GM23338 (cell line): Measurements from ENCODE around the gene TEX51. TPM values are rescaled to one million over a fixed set of nuclear protein-coding genes. Genes with fewer than 3 reads are reported as not detected.

Source experiments
- ATAC-seq: fragments of 200-7000 bp; cut with Tn5 transposase; 3 replicates; pipeline ENCODE4 v1.9.1; 2020
- DNase-seq: peaks from one replicate; pipeline ENCODE4 v3.0.0-alpha.2; 2015; ENCODE audit warnings: low spot score
- H2AFZ ChIP-seq: fragments of 200-600 bp; sonication (generic); 2 replicates; pipeline ENCODE4 v1.8.0; 2016; ENCODE audit warnings: antibody characterized with exemption, mild to moderate bottlenecking, moderate library complexity
- H3F3A ChIP-seq: fragments of 200-600 bp; sonication (generic); replicated peaks from 2 replicates; pipeline ENCODE4 v1.8.0; 2017; ENCODE audit warnings: antibody characterized with exemption, mixed run types, low read depth
- H3K27ac ChIP-seq: fragments of 200-600 bp; sonication (generic); 2 replicates; pipeline ENCODE4 v1.6.1; 2016; ENCODE audit warnings: low read depth
- H3K27me3 ChIP-seq: fragments of 200-600 bp; sonication (generic); 2 replicates; pipeline ENCODE4 v1.8.0; 2016; ENCODE audit warnings: mild to moderate bottlenecking, mixed run types, moderate library complexity; ENCODE audit not compliant: insufficient read depth
- H3K36me3 ChIP-seq: fragments of 200-600 bp; sonication (generic); 2 replicates; pipeline ENCODE4 v1.8.0; 2016; ENCODE audit warnings: mild to moderate bottlenecking; ENCODE audit not compliant: insufficient read depth
- H3K4me1 ChIP-seq: fragments of 200-600 bp; sonication (generic); 2 replicates; pipeline ENCODE4 v1.8.0; 2016; ENCODE audit warnings: mild to moderate bottlenecking, moderate library complexity; ENCODE audit not compliant: insufficient read depth
- H3K4me2 ChIP-seq: fragments of 200-600 bp; sonication (generic); 2 replicates; pipeline ENCODE4 v1.7.1; 2017; ENCODE audit warnings: mixed run types
- H3K4me3 ChIP-seq: fragments of 200-600 bp; sonication (generic); 2 replicates; pipeline ENCODE4 v1.6.1; 2016; ENCODE audit warnings: mixed run types
- H3K79me2 ChIP-seq: fragments of 200-600 bp; sonication (generic); replicated peaks from 2 replicates; pipeline ENCODE4 v1.8.0; 2017; ENCODE audit warnings: mild to moderate bottlenecking; ENCODE audit not compliant: insufficient read depth
- H3K9me2 ChIP-seq: fragments of 200-600 bp; sonication (generic); 2 replicates; pipeline ENCODE4 v1.8.0; 2017; ENCODE audit not compliant: insufficient read depth
- H4K20me1 ChIP-seq: fragments of 200-600 bp; sonication (generic); replicated peaks from 2 replicates; pipeline ENCODE4 v1.8.0; 2017; ENCODE audit warnings: mild to moderate bottlenecking; ENCODE audit not compliant: insufficient read depth
- H3K27ac Mint-ChIP-seq: 2 replicates; pipeline ENCODE4 v1.8.0; 2020; ENCODE audit warnings: inconsistent platforms, mild to moderate bottlenecking, moderate library complexity, mixed read lengths
- H3K27me3 Mint-ChIP-seq: 3 replicates; pipeline ENCODE4 v1.8.0; 2022; ENCODE audit warnings: low read depth, mild to moderate bottlenecking, moderate library complexity, mixed read lengths, inconsistent platforms; ENCODE audit not compliant: insufficient read depth, poor library complexity
- H3K36me3 Mint-ChIP-seq: 3 replicates; pipeline ENCODE4 v1.8.0; 2021; ENCODE audit warnings: low read depth, mild to moderate bottlenecking, inconsistent platforms, moderate library complexity, mixed read lengths
- H3K4me1 Mint-ChIP-seq: 3 replicates; pipeline ENCODE4 v1.8.0; 2020; ENCODE audit warnings: mild to moderate bottlenecking, inconsistent platforms, mixed read lengths
- H3K4me3 Mint-ChIP-seq: 3 replicates; pipeline ENCODE4 v1.8.0; 2021; ENCODE audit warnings: moderate library complexity, mild to moderate bottlenecking, inconsistent platforms, mixed read lengths
- H3K9me3 Mint-ChIP-seq: 3 replicates; pipeline ENCODE4 v1.8.0; 2020; ENCODE audit warnings: moderate library complexity, mild to moderate bottlenecking, inconsistent platforms, mixed read lengths
- CREB1 ChIP-seq: fragments of 250-450 bp; sonication (Bioruptor Pico); IDR thresholded peaks from 2 replicates; pipeline ENCODE4 v1.5.0; 2020; ENCODE audit warnings: low read depth, mild to moderate bottlenecking, moderate library complexity
- EZH2 ChIP-seq: fragments of 200-600 bp; sonication (generic); IDR thresholded peaks from one replicate; pipeline ENCODE4 v1.8.0; 2017; ENCODE audit warnings: antibody characterized with exemption, mild to moderate bottlenecking, low read depth; ENCODE audit not compliant: unreplicated experiment
- POLR2AphosphoS5 ChIP-seq: IDR thresholded peaks from 2 replicates; pipeline ENCODE4 v1.6.1; 2016; ENCODE audit warnings: antibody characterized with exemption, low read depth
- STAT1 ChIP-seq: IDR thresholded peaks from one replicate; pipeline ENCODE4 v1.6.1; 2016; ENCODE audit warnings: antibody characterized with exemption; ENCODE audit not compliant: unreplicated experiment
- ZNF114 ChIP-seq: fragments of 250-450 bp; sonication (Bioruptor Pico); IDR thresholded peaks from 2 replicates; pipeline ENCODE4 v1.5.0; 2020; ENCODE audit warnings: mild to moderate bottlenecking, moderate library complexity
- ZNF331 ChIP-seq: fragments of 250-450 bp; sonication (Bioruptor Pico); IDR thresholded peaks from 2 replicates; pipeline ENCODE4 v1.5.0; 2020; ENCODE audit warnings: low read depth, mild to moderate bottlenecking, moderate library complexity
- polyA plus RNA-seq: library from polyadenylated mRNA; unstranded; fragments of >200 nt; fragmentation: Nextera tagmentation; extraction: Ambion mirVana; gene quantifications from 2 replicates; pipeline ENCODE4 v1.2.1, GENCODE V29; 2016
- total RNA-seq: library from RNA; depleted of rRNA; stranded (reverse); fragments of >200 nt; shearing (Covaris generic); gene quantifications from 2 replicates; pipeline ENCODE4 v1.2.3, GENCODE V29; 2014
- TF ChIP-seq, protein P1 (sequence below): fragments of 250-450 bp; sonication (Bioruptor Pico); IDR thresholded peaks from 2 replicates; pipeline ENCODE4 v1.5.0; 2020; ENCODE audit warnings: mild to moderate bottlenecking, moderate library complexity
- TF ChIP-seq, protein P2 (sequence below): IDR thresholded peaks from one replicate; pipeline ENCODE4 v1.6.1; 2018; ENCODE audit warnings: antibody characterized with exemption; ENCODE audit not compliant: unreplicated experiment
- TF ChIP-seq, protein P3 (sequence below): IDR thresholded peaks from 2 replicates; pipeline ENCODE4 v1.6.1; 2016; ENCODE audit warnings: antibody characterized with exemption
- TF ChIP-seq, protein P4 (sequence below), 2 experiments: fragments of 200-600 bp in 1 of 2; sonication (generic) in 1 of 2; conservative IDR thresholded peaks; 2 replicates each; pipeline versions ENCODE4 v1.5.1 to v1.6.1; 2016 to 2017; ENCODE audit warnings: antibody characterized with exemption in 2 of 2, low read depth in 2 of 2, mild to moderate bottlenecking in 2 of 2, moderate library complexity in 1 of 2

Gene TEX51
- total and polyA plus RNA-seq, 2 experiments from 2014 or later: not detected

DNA sequence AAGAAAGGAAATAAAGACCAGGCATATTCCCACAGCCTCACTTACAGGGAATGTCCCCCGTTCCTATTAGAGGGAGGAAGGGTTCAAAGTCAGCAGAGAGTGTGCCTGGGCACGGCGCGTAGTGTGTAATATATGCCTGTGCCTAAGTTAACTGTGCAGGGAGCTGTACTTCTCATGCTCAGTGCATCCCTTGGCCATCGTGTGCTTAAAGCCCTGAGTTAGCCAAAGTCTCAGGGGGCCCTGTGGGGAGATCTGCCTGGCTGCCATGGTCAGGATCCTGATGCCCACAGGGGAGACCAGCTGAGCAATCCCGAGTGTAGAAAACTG is 48.4 kb downstream of the TEX51 start:
- Mint-ChIP-seq H3K9me3 (peaks cover 51% of the 10 kb centered on the region), H3K27me3 (peaks cover 43% of the 10 kb centered on the region), H3K4me3 (no peak overlapping the region), H3K27ac (no peak overlapping the region), H3K36me3 (peaks cover 40% of the 10 kb centered on the region), H3K4me1 (peaks cover 18% of the 10 kb centered on the region)
- TF ChIP-seq ZNF331 (CRISPR knock-in tag) (no peak), CREB1 (no peak), POLR2AphosphoS5 (no peak), EZH2 (no peak), ZNF114 (CRISPR knock-in tag) (no peak), STAT1 (no peak)
- TF ChIP-seq, protein P1, sequence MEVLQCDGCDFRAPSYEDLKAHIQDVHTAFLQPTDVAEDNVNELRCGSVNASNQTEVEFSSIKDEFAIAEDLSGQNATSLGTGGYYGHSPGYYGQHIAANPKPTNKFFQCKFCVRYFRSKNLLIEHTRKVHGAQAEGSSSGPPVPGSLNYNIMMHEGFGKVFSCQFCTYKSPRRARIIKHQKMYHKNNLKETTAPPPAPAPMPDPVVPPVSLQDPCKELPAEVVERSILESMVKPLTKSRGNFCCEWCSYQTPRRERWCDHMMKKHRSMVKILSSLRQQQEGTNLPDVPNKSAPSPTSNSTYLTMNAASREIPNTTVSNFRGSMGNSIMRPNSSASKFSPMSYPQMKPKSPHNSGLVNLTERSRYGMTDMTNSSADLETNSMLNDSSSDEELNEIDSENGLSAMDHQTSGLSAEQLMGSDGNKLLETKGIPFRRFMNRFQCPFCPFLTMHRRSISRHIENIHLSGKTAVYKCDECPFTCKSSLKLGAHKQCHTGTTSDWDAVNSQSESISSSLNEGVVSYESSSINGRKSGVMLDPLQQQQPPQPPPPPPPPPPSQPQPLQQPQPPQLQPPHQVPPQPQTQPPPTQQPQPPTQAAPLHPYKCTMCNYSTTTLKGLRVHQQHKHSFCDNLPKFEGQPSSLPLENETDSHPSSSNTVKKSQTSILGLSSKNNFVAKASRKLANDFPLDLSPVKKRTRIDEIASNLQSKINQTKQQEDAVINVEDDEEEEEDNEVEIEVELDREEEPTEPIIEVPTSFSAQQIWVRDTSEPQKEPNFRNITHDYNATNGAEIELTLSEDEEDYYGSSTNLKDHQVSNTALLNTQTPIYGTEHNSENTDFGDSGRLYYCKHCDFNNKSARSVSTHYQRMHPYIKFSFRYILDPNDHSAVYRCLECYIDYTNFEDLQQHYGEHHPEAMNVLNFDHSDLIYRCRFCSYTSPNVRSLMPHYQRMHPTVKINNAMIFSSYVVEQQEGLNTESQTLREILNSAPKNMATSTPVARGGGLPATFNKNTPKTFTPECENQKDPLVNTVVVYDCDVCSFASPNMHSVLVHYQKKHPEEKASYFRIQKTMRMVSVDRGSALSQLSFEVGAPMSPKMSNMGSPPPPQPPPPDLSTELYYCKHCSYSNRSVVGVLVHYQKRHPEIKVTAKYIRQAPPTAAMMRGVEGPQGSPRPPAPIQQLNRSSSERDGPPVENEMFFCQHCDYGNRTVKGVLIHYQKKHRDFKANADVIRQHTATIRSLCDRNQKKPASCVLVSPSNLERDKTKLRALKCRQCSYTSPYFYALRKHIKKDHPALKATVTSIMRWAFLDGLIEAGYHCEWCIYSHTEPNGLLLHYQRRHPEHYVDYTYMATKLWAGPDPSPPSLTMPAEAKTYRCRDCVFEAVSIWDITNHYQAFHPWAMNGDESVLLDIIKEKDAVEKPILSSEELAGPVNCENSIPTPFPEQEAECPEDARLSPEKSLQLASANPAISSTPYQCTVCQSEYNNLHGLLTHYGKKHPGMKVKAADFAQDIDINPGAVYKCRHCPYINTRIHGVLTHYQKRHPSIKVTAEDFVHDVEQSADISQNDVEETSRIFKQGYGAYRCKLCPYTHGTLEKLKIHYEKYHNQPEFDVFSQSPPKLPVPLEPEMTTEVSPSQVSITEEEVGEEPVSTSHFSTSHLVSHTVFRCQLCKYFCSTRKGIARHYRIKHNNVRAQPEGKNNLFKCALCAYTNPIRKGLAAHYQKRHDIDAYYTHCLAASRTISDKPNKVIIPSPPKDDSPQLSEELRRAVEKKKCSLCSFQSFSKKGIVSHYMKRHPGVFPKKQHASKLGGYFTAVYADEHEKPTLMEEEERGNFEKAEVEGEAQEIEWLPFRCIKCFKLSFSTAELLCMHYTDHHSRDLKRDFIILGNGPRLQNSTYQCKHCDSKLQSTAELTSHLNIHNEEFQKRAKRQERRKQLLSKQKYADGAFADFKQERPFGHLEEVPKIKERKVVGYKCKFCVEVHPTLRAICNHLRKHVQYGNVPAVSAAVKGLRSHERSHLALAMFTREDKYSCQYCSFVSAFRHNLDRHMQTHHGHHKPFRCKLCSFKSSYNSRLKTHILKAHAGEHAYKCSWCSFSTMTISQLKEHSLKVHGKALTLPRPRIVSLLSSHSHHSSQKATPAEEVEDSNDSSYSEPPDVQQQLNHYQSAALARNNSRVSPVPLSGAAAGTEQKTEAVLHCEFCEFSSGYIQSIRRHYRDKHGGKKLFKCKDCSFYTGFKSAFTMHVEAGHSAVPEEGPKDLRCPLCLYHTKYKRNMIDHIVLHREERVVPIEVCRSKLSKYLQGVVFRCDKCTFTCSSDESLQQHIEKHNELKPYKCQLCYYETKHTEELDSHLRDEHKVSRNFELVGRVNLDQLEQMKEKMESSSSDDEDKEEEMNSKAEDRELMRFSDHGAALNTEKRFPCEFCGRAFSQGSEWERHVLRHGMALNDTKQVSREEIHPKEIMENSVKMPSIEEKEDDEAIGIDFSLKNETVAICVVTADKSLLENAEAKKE (CRISPR knock-in tag): no peak
- TF ChIP-seq, protein P2, sequence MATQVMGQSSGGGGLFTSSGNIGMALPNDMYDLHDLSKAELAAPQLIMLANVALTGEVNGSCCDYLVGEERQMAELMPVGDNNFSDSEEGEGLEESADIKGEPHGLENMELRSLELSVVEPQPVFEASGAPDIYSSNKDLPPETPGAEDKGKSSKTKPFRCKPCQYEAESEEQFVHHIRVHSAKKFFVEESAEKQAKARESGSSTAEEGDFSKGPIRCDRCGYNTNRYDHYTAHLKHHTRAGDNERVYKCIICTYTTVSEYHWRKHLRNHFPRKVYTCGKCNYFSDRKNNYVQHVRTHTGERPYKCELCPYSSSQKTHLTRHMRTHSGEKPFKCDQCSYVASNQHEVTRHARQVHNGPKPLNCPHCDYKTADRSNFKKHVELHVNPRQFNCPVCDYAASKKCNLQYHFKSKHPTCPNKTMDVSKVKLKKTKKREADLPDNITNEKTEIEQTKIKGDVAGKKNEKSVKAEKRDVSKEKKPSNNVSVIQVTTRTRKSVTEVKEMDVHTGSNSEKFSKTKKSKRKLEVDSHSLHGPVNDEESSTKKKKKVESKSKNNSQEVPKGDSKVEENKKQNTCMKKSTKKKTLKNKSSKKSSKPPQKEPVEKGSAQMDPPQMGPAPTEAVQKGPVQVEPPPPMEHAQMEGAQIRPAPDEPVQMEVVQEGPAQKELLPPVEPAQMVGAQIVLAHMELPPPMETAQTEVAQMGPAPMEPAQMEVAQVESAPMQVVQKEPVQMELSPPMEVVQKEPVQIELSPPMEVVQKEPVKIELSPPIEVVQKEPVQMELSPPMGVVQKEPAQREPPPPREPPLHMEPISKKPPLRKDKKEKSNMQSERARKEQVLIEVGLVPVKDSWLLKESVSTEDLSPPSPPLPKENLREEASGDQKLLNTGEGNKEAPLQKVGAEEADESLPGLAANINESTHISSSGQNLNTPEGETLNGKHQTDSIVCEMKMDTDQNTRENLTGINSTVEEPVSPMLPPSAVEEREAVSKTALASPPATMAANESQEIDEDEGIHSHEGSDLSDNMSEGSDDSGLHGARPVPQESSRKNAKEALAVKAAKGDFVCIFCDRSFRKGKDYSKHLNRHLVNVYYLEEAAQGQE: no peak
- TF ChIP-seq, protein P3, sequence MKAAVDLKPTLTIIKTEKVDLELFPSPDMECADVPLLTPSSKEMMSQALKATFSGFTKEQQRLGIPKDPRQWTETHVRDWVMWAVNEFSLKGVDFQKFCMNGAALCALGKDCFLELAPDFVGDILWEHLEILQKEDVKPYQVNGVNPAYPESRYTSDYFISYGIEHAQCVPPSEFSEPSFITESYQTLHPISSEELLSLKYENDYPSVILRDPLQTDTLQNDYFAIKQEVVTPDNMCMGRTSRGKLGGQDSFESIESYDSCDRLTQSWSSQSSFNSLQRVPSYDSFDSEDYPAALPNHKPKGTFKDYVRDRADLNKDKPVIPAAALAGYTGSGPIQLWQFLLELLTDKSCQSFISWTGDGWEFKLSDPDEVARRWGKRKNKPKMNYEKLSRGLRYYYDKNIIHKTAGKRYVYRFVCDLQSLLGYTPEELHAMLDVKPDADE: no peak
- TF ChIP-seq, protein P4, sequence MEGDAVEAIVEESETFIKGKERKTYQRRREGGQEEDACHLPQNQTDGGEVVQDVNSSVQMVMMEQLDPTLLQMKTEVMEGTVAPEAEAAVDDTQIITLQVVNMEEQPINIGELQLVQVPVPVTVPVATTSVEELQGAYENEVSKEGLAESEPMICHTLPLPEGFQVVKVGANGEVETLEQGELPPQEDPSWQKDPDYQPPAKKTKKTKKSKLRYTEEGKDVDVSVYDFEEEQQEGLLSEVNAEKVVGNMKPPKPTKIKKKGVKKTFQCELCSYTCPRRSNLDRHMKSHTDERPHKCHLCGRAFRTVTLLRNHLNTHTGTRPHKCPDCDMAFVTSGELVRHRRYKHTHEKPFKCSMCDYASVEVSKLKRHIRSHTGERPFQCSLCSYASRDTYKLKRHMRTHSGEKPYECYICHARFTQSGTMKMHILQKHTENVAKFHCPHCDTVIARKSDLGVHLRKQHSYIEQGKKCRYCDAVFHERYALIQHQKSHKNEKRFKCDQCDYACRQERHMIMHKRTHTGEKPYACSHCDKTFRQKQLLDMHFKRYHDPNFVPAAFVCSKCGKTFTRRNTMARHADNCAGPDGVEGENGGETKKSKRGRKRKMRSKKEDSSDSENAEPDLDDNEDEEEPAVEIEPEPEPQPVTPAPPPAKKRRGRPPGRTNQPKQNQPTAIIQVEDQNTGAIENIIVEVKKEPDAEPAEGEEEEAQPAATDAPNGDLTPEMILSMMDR (conservative IDR thresholded peaks at IDR 0.05; ENCODE audit: low read depth in 2 of 2): no peak
- no peak overlapping the region for H3K27ac ChIP-seq
- DNase-seq (no peak), ATAC-seq (no peak)
- peak overlapping the region; percentile 60 for H3K4me2 ChIP-seq
- H3K27me3 ChIP-seq: no peaks in the 10 kb centered on the region
- H3F3A ChIP-seq: peaks cover 10% of the 10 kb centered on the region
- no peak overlapping the region for H2AFZ ChIP-seq
- H3K9me2 ChIP-seq: no peaks in the 10 kb centered on the region
- H3K36me3 ChIP-seq: peaks cover 13% of the 10 kb centered on the region
- H3K4me3 ChIP-seq: no peak overlapping the region
- no peaks in the 10 kb centered on the region for H4K20me1 ChIP-seq
- H3K79me2 ChIP-seq: no peaks in the 10 kb centered on the region
- peaks cover 12% of the 10 kb centered on the region for H3K4me1 ChIP-seq
